ENCODE measurements around the gene TIMM10B.

Gene TIMM10B

DNA sequence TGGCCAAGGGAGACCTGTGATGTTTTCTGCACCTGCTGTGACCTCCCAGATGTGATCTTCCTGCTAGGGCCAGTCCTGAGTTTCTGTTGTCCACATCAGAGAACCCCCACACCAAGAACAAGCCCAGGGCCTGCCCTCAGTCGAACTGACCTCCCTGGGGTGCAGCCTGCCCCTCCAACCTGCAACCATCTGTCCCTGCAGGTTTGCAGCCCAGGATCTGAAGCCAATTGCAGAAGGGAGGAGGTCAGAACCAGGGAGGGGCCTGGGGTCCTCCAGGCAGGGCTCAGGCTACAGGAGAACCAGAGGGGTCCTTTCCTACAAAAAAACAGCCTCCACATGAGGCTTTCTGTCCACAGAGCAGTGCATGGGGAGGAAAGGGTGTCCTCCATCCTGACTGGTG, 8.4 kb upstream of the TIMM10B start:
- DNase-seq (ENCODE audit: low read depth): no peak
- H3K4me3 ChIP-seq (ENCODE audit: low read length): peak overlapping the region; percentile 81
- no peak for TF ChIP-seq CTCF (conservative IDR thresholded peaks at IDR 0.05; ENCODE audit: low read depth, low read length)

GRCh38 chr11:6473451-6474412, 7.6 kb upstream of the TIMM10B start, which contains the start of gene TRIM3:
TRIM3 (minus strand) TSS chr11:6473941; CDS start chr11:6465695, 8,246 bp downstream.
- DNase-seq (ENCODE audit: low read depth): peak; percentile 35
- peak; percentile 47 for TF ChIP-seq CTCF (conservative IDR thresholded peaks at IDR 0.05; ENCODE audit: low read depth, low read length)
- H3K4me3 ChIP-seq (ENCODE audit: low read length): peak within 1 kb of the TSS; percentile 81

DNA sequence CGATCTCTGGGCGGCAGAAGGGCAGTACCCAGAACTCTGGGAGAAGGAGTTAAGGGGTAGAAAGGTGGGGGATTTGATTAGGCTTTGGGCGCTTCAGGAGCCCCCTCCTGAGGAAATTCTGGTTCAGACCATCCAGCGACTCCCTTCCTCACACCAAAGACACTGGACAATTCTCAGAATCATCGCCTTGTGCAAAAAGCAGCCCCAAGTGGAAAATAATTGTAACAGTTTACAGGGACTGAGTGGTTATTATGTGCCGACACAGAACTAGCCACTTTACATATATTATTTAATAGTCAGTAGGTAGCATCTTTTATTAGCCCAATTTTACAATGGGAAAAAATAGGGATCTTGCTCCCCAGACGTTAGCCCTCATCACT, 6.9 kb upstream of the TIMM10B start:
- DNase-seq (ENCODE audit: low read depth): no peak
- no peak for TF ChIP-seq CTCF (conservative IDR thresholded peaks at IDR 0.05; ENCODE audit: low read depth, low read length)

DNA sequence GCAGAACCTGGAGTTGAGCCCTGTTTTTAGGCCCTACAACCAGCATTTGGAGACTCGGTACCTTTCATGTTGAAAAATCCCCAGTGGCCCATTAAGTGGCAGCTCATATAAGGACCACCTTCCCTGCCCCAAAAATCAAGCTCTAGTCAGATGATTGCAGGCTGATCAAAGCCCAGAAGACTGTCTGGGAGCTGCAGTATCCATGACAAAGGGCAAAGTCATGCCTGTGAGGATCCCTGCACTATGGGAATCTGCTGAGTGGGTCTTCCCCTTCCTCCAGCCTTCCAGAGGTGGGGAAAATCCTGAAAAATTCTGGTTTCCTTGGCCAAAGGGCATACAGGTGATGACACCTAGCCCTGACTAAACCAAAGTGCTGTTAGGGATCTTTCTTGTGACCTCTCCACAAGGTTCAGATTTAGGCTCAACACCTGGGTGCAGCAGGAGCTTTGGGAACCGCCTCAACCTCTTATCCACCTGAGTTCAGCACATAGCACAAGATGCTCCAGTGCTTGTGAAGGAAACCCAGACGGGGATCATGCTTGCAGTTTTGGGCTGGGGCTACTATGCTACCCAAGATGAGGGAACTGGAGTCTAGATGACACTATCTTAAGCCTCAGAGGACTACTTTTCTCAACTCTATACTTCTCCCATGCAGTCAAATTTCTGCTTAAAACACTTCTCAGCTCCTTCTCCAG, 6.3 kb upstream of the TIMM10B start:
- TF ChIP-seq CTCF (conservative IDR thresholded peaks at IDR 0.05; ENCODE audit: low read depth, low read length): no peak
- DNase-seq (ENCODE audit: low read depth): no peak
- H3K4me3 ChIP-seq (ENCODE audit: low read length): no peak overlapping the region

More for the DNA sequence above, 6.9 kb upstream of the TIMM10B start:
- peak overlapping the region; percentile 67 for H3K4me3 ChIP-seq (ENCODE audit: low read length)

DNA sequence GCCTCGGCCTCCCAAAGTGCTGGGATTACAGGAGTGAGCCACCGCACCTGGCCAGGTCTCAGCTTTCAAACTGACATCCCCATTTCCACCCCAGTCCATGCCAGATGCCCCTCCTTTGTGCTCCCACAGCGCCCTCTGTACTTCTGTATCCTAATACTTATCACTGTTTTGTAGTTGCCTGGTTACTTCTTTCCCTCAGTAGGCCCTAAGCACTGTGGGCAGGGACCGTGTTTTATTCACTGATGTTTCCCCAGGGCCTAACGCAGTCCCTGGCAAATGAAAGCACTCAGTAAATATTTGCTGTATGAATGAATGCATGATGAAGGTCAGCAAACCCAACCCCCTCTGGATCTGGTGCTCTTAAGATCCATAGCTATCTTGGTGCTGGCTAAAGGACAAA, 5.4 kb upstream of the TIMM10B start:
- no peak overlapping the region for H3K4me3 ChIP-seq (ENCODE audit: low read length)
- no peak for TF ChIP-seq CTCF (conservative IDR thresholded peaks at IDR 0.05; ENCODE audit: low read depth, low read length)
- DNase-seq (ENCODE audit: low read depth): no peak

GRCh38 chr11:6476571-6476970, 4.7 kb upstream of the TIMM10B start:
- no peak for TF ChIP-seq CTCF (conservative IDR thresholded peaks at IDR 0.05; ENCODE audit: low read depth, low read length)
- H3K4me3 ChIP-seq (ENCODE audit: low read length): no peak overlapping the region
- DNase-seq (ENCODE audit: low read depth): no peak

Data from retinal pigment epithelial cell (primary cell).